Testis (tissue), 3 donors: Measurements from ENCODE around the gene TJP1. TPM values are rescaled to one million over a fixed set of nuclear protein-coding genes. Genes with fewer than 3 reads are reported as not detected.

Experiments used
- DNase-seq: peaks from one replicate; pipeline ENCODE4 v3.0.0-alpha.2; 2019
- H3K27ac ChIP-seq, 2 donors: fragments of 200-600 bp; sonication (generic); one replicate each; pipeline ENCODE4 v1.5.1; 2019
- H3K27me3 ChIP-seq: fragments of 200-600 bp; sonication (generic); one replicate; pipeline ENCODE4 v1.5.1; 2019
- H3K36me3 ChIP-seq: fragments of 200-600 bp; sonication (generic); one replicate; pipeline ENCODE4 v1.5.1; 2017; ENCODE audit warnings: low read depth; ENCODE audit errors: missing control alignments
- H3K4me1 ChIP-seq: fragments of 200-600 bp; sonication (generic); one replicate; pipeline ENCODE4 v1.5.1; 2019
- H3K4me3 ChIP-seq, 2 donors: fragments of 200-600 bp; sonication (generic); one replicate each; pipeline ENCODE4 v1.5.1; 2017 to 2019
- H3K9me3 ChIP-seq: fragments of 200-600 bp; sonication (generic); one replicate; pipeline ENCODE4 v1.5.1; 2017
- CTCF ChIP-seq, 3 experiments: fragments of 450-650 bp in 2 of 3; fragments of 200-600 bp in 1 of 3; sonication (generic) in 1 of 3; IDR thresholded peaks; one replicate each; pipeline ENCODE4 v1.5.1; 2016 to 2019; ENCODE audit warnings: antibody characterized with exemption in 3 of 3, mild to moderate bottlenecking in 2 of 3, moderate library complexity in 1 of 3
- POLR2A ChIP-seq: fragments of 450-650 bp; IDR thresholded peaks from one replicate; pipeline ENCODE4 v1.6.1; 2017; ENCODE audit warnings: antibody characterized with exemption, mild to moderate bottlenecking, moderate library complexity
- WGBS, 2 donors: methylation state at CpG; one replicate each; pipeline ENCODE4 v1.1.5; 2018; 5-methylcytosine and 5-hydroxymethylcytosine counted together
- intact Hi-C: fragments of 100-400 bp; cut with DNase I; formaldehyde crosslinking; loops from one replicate; pipeline ENCODE4 v1.15.1; 2023; ENCODE audit warnings: low total_unique reads
- polyA plus RNA-seq: library from polyadenylated mRNA; stranded (reverse); fragments of 350-450 nt; fragmentation: Illumina TruSeq; extraction: RNeasy Lipid Tissue Mini Kit (QIAGEN cat#74804); gene quantifications from one replicate; pipeline ENCODE4 v1.2.3, GENCODE V29; 2014; ENCODE audit warnings: low read depth, low replicate concordance; ENCODE audit not compliant: insufficient read depth
- total RNA-seq, 2 donors: library from RNA; depleted of rRNA; stranded (reverse); fragments of >200 nt; gene quantifications; one replicate each; pipeline ENCODE4 v1.2.3, GENCODE V29; 2016

Gene TJP1
- total and polyA plus RNA-seq, 3 donors from 2014 or later: 102 to 315 (median 255) TPM

- no peak for TF ChIP-seq POLR2A
- no peak for TF ChIP-seq CTCF (IDR thresholded peaks at IDR 0.05)
- peaks cover 25% of the 10 kb centered on the region for H3K4me1 ChIP-seq
- WGBS, 2 donors: 64 to 71% methylated on average over 1 of the region's 1 CpG
- intact Hi-C loops: no loop called here
- DNase-seq: peak; percentile 78
- H3K36me3 ChIP-seq: no peaks in the 10 kb centered on the region
- H3K4me3 ChIP-seq: no peak overlapping the region
- H3K27me3 ChIP-seq: no peaks in the 10 kb centered on the region
- H3K27ac ChIP-seq: peak overlapping the region in 1 of 2 donors; percentile 52
- H3K9me3 ChIP-seq: no peaks in the 10 kb centered on the region
Observed at GRCh38 chr15:29805043-29805707, 17.1 kb downstream of the TJP1 start.

- intact Hi-C loops: no loop called here
- Histone ChIP-seq H3K9me3 (no peaks in the 10 kb centered on the region), H3K27me3 (no peaks in the 10 kb centered on the region), H3K4me3 (no peak overlapping the region), H3K36me3 (no peaks in the 10 kb centered on the region), H3K4me1 (peaks cover 25% of the 10 kb centered on the region), H3K27ac (peak overlapping the region; percentile 5 to 68)
- no peak for TF ChIP-seq POLR2A
- TF ChIP-seq CTCF (IDR thresholded peaks at IDR 0.05): no peak
- no peak for DNase-seq
- 26 to 40% methylated on average over 1 of the region's 1 CpG for WGBS, 2 donors
Observed at GRCh38 chr15:29802411-29802810, 19.9 kb downstream of the TJP1 start.

- no peak for DNase-seq
- no peaks in the 10 kb centered on the region for H3K36me3 ChIP-seq
- no peak overlapping the region for H3K4me3 ChIP-seq
- 34 to 36% methylated on average over 7 of the region's 7 CpGs for WGBS, 2 donors
- TF ChIP-seq POLR2A (no peak), CTCF (IDR thresholded peaks at IDR 0.05) (no peak)
- no peaks in the 10 kb centered on the region for H3K9me3 ChIP-seq
- H3K4me1 ChIP-seq: peaks cover 24% of the 10 kb centered on the region
- H3K27me3 ChIP-seq: no peaks in the 10 kb centered on the region
- intact Hi-C loops: no loop called here
- peak overlapping the region in 1 of 2 donors; percentile 48 for H3K27ac ChIP-seq
Observed at GRCh38 chr15:29800491-29801366, 21.5 kb downstream of the TJP1 start.

GRCh38 chr15:29799859-29800258 lies 22.4 kb downstream of the TJP1 start:
- Histone ChIP-seq H3K36me3 (no peaks in the 10 kb centered on the region), H3K4me3 (no peak overlapping the region), H3K4me1 (peaks cover 15% of the 10 kb centered on the region), H3K27me3 (no peaks in the 10 kb centered on the region), H3K27ac (peak overlapping the region; percentile 5 to 48), H3K9me3 (no peaks in the 10 kb centered on the region)
- no peak for DNase-seq
- intact Hi-C loops: no loop called here
- 83 to 87% methylated on average over 3 of the region's 3 CpGs for WGBS, 2 donors
- no peak for TF ChIP-seq CTCF (IDR thresholded peaks at IDR 0.05)
- TF ChIP-seq POLR2A: no peak
